HEK293T (cell line): Measurements from ENCODE around the gene OR2H1.

Experiments
- CTCF ChIA-PET: fragments of 350-600 bp; formaldehyde crosslinking; extraction: SDS; loops from one replicate; lab custom pipeline; 2021; ENCODE audit warnings: antibody characterized with exemption, inconsistent platforms; lab: Yijun Ruan, JAX
- POLR2A ChIA-PET: fragments of 350-600 bp; formaldehyde crosslinking; extraction: SDS; loops from one replicate; lab custom pipeline; 2020; ENCODE audit warnings: antibody characterized with exemption, inconsistent platforms; lab: Yijun Ruan, JAX
- DNase-seq: peaks from one replicate; pipeline ENCODE4 v3.0.0; 2012; ENCODE audit warnings: mixed read lengths; ENCODE audit errors: extremely low spot score
- ARNT ChIP-seq: fragments of 450-650 bp; IDR thresholded peaks from 2 replicates; pipeline ENCODE4 v1.6.1; 2017; ENCODE audit warnings: mild to moderate bottlenecking
- BHLHE40 ChIP-seq: fragments of 450-650 bp; IDR thresholded peaks from 2 replicates; pipeline ENCODE4 v1.6.1; 2016; ENCODE audit warnings: mild to moderate bottlenecking, moderate library complexity, borderline replicate concordance
- CTBP1 ChIP-seq: fragments of 450-650 bp; IDR thresholded peaks from 2 replicates; pipeline ENCODE4 v1.6.1; 2016; ENCODE audit warnings: borderline replicate concordance
- ELF4 ChIP-seq: fragments of 450-650 bp; IDR thresholded peaks from 2 replicates; pipeline ENCODE4 v1.6.1; 2017; ENCODE audit warnings: antibody characterized with exemption
- FOXA1 ChIP-seq: fragments of 450-650 bp; IDR thresholded peaks from 2 replicates; pipeline ENCODE4 v1.6.1; 2016; ENCODE audit warnings: mild to moderate bottlenecking
- FOXK2 ChIP-seq: fragments of 450-650 bp; IDR thresholded peaks from 2 replicates; pipeline ENCODE4 v1.6.1; 2016; ENCODE audit warnings: mild to moderate bottlenecking
- FOXM1 ChIP-seq: fragments of 450-650 bp; IDR thresholded peaks from 2 replicates; pipeline ENCODE4 v1.6.1; 2017; ENCODE audit warnings: mild to moderate bottlenecking, borderline replicate concordance
- HDGF ChIP-seq: fragments of 450-650 bp; IDR thresholded peaks from 2 replicates; pipeline ENCODE4 v1.6.1; 2017; ENCODE audit warnings: antibody characterized with exemption, borderline replicate concordance
- L3MBTL2 ChIP-seq: fragments of 450-650 bp; conservative IDR thresholded peaks from 2 replicates; pipeline ENCODE4 v1.6.1; 2016; ENCODE audit warnings: mild to moderate bottlenecking
- LEF1 ChIP-seq: fragments of 450-650 bp; IDR thresholded peaks from 2 replicates; pipeline ENCODE4 v1.6.1; 2017; ENCODE audit warnings: mild to moderate bottlenecking, borderline replicate concordance
- NFRKB ChIP-seq: fragments of 450-650 bp; IDR thresholded peaks from 2 replicates; pipeline ENCODE4 v1.6.1; 2016; ENCODE audit warnings: mild to moderate bottlenecking, moderate library complexity
- SP1 ChIP-seq: fragments of 450-650 bp; IDR thresholded peaks from 2 replicates; pipeline ENCODE4 v1.6.1; 2017
- SUZ12 ChIP-seq: fragments of 450-650 bp; IDR thresholded peaks from 2 replicates; pipeline ENCODE4 v1.6.1; 2016; ENCODE audit warnings: mild to moderate bottlenecking
- TARDBP ChIP-seq: fragments of 450-650 bp; IDR thresholded peaks from 2 replicates; pipeline ENCODE4 v1.6.1; 2016
- ZNF384 ChIP-seq: fragments of 450-650 bp; IDR thresholded peaks from 2 replicates; pipeline ENCODE4 v1.6.1; 2016
- TF ChIP-seq, protein P1 (sequence below): fragments of 450-650 bp; IDR thresholded peaks from 2 replicates; pipeline ENCODE4 v1.6.1; 2016

OR2H1 gene

DNA sequence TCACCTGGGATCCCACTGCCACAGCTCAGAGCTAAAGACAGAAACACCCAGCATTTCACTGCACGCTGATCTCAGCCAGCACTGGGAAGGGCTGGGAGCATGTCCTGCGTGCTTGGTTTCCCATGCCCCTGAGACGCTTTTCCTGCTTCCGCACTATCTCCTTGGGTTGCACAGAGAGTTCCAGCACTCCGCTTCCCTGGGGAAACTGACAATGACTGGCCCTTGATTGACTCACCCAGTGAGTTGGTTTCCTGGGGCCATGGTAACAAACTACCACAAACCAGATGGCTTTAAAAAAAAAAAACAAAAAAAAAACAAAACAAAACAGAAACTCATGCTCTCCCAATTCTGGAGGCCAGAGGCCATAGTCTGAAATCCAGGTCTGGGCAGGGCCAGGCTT lies 45.6 kb downstream of the OR2H1 start:
- CTCF ChIA-PET = no interaction called here
- no peak for DNase-seq
- POLR2A ChIA-PET = no interaction called here
- no peak for TF ChIP-seq ELF4
- TF ChIP-seq NFRKB = no peak

DNA sequence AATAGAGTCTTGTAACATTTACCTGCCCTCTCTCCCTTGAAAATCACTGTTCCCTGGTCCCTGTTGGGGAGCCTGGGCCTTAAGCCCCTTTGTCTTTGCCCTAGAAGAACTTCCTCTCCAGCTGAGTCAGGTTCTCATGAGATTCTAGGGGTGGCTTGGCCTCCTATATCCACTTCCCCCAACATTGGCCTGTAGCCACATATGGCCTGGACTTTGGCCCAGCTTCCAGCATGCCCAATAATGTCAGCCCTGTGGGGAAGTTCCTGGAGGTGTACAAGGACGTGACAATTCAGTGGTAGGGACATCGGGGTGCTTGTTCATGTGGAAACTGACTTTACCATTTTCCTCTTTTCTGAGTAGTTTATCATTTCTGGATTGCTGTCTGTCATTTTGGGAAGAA lies 48.0 kb downstream of the OR2H1 start:
- ChIA-PET POLR2A (no interaction called here), CTCF (no interaction called here)
- DNase-seq = no peak
- no peak for TF ChIP-seq LEF1
- TF ChIP-seq, protein P1, sequence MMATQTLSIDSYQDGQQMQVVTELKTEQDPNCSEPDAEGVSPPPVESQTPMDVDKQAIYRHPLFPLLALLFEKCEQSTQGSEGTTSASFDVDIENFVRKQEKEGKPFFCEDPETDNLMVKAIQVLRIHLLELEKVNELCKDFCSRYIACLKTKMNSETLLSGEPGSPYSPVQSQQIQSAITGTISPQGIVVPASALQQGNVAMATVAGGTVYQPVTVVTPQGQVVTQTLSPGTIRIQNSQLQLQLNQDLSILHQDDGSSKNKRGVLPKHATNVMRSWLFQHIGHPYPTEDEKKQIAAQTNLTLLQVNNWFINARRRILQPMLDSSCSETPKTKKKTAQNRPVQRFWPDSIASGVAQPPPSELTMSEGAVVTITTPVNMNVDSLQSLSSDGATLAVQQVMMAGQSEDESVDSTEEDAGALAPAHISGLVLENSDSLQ = no peak
- no peak for TF ChIP-seq NFRKB
- TF ChIP-seq L3MBTL2 = no peak
- TF ChIP-seq ARNT = no peak
- TF ChIP-seq FOXK2 = no peak
- TF ChIP-seq HDGF = no peak
- no peak for TF ChIP-seq FOXM1
- TF ChIP-seq FOXA1 = no peak
- no peak for TF ChIP-seq CTBP1
- no peak for TF ChIP-seq BHLHE40
- TF ChIP-seq SUZ12 = no peak
- TF ChIP-seq TARDBP = no peak
- TF ChIP-seq SP1 = no peak
- no peak for TF ChIP-seq ELF4

DNA sequence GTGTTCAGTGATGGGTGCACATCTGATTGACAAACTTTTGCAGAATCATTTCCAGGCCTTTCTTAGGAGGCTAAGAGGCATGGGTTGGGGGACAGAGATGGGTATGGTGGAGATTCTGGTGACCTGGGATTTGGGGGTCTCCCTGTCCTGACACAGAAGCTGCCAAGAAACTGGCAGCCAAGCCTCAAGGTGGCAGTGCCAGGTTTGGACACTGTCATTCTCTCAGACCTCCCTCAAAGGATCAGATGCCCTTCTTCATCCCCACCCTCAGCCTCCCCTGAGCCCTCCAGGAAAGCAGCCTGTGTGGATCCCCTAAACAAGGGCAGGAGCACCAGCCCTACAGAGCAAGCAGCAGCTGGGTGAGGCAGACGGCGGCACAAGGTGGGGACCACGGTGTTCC lies 48.9 kb downstream of the OR2H1 start:
- TF ChIP-seq, protein P1 = no peak
- no peak for TF ChIP-seq HDGF
- no peak for TF ChIP-seq TARDBP
- POLR2A ChIA-PET = no interaction called here
- CTCF ChIA-PET = no interaction called here

DNA sequence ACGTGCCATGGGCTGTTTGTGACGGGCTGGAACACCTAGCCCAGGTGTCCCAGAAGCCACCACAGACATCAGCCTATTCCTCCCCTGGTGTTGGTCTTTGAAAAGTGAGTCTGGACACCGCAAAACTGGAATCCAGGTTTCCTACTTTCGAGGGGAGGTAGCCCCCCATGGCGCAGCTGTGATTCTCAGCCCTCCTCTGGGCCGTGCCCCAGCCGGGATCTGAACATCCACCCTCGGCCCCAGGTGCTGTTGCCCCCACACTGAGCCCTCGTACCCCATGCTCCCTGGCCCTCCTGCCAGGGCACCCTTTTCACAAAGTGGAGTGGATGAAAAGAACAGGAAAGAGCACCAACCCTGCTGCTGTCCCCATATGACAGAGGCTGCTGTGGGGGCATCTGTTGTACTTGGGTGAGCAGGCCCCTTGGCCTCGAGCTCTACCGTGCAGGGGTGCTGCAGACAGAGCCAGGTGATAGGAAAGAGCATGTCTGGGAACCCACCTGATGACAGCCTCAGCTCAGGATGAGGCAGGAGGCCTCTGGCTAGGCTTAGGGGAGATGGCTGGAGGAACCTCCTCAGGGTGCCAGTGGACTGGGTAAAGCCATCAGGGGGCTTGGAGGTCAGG lies 49.6 kb downstream of the OR2H1 start:
- CTCF ChIA-PET = no interaction called here
- no peak for DNase-seq
- POLR2A ChIA-PET = no interaction called here
- TF ChIP-seq FOXM1 (no peak), BHLHE40 (no peak), ZNF384 (no peak), ELF4 (no peak), LEF1 (no peak), SUZ12 (no peak), SP1 (no peak), TARDBP (no peak), FOXK2 (no peak)

More for the DNA sequence above, 48.9 kb downstream of the OR2H1 start:
- no peak for DNase-seq

DNA sequence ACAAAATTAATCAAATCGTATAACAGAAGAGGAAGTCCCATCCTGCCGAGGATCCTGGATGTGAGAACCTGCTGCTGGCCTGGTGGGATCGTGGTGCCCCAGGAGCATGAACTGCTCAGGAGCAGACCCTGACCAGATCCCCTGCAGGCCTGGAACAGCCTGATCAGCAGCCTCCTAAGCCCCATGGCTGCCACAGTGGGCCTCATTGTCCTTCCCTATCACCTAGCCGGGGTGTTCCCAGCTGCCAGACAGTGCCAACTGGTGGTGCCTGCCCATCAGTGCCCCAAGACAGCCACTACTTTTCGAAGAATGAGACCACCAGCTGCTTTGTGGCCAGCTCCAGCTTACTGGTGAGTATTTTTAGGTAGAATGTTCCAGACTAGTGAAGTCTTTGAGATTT lies 50.4 kb downstream of the OR2H1 start:
- ChIA-PET CTCF (no interaction called here), POLR2A (no interaction called here)
- no peak for DNase-seq
- TF ChIP-seq ELF4 (no peak), FOXA1 (no peak), ZNF384 (no peak), CTBP1 (no peak), SUZ12 (no peak), LEF1 (no peak), NFRKB (no peak)

DNA sequence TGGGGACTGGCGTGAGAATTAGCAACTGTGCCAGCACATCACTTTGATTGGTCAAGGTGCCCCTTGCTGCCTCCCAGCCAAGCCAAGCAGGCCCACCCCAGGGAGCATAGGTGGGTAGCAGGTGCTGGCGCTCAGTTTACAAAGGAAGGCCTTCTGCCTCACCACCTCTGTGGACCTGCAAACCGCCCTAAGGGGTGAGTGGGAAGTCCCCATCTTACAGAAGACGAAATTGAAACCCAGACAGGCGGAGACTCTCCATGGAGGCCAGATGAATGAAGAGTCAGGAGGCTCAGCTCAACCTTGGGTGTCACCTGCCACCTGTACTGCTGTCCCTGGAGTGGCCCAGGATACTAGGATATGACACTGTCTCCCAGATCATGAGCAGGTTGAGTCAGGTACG lies 52.3 kb downstream of the OR2H1 start:
- POLR2A ChIA-PET = no interaction called here
- no peak for DNase-seq
- TF ChIP-seq ZNF384 (no peak), FOXM1 (no peak), NFRKB (no peak), FOXA1 (no peak), SUZ12 (no peak), ARNT (no peak), ELF4 (no peak), BHLHE40 (no peak), LEF1 (no peak), L3MBTL2 (no peak), CTBP1 (no peak), SP1 (no peak), FOXK2 (no peak), HDGF (no peak), TARDBP (no peak)
- TF ChIP-seq, protein P1 = no peak
- CTCF ChIA-PET = no interaction called here

DNA sequence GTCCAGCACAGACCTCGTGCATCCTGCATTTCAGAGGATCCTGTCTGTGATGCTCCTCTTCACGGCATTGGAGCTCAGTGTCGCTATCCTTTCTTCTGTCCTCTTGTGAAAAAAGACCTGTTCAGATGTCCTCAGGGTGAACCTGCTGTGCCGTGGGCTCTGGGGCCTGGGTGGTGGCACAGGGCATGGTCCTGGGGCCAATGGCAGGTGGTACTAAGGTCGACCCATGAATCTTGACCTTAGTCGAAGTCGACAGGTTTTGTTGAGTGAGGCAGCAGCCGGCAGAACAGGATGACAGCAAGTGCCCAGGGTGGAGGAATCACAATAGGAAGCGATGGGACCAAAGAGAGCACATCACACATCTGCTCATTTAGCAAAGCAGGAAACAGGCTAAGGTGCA lies 52.8 kb downstream of the OR2H1 start:
- POLR2A ChIA-PET = no interaction called here
- DNase-seq = no peak
- CTCF ChIA-PET = no interaction called here
- TF ChIP-seq ELF4 = no peak
- TF ChIP-seq NFRKB = no peak
- TF ChIP-seq ZNF384 = no peak
- no peak for TF ChIP-seq TARDBP
- TF ChIP-seq L3MBTL2 = no peak
- no peak for TF ChIP-seq BHLHE40
- TF ChIP-seq ARNT = no peak
